WTC11 (cell line): ENCODE data around the gene ZNF787. TPM values are rescaled to one million over a fixed set of nuclear protein-coding genes. Genes with fewer than 3 reads are reported as not detected.

Source experiments
- ATAC-seq: fragments of 200-7000 bp; cut with Tn5 transposase; 2 replicates; pipeline ENCODE4 v1.10.0; 2021; ENCODE audit warnings: mild to moderate bottlenecking, moderate library complexity
- CTCF ChIA-PET: fragments of 300-600 bp; sonication (Branson Sonifier 250); formaldehyde crosslinking; loops from one replicate; lab custom pipeline; 2021; ENCODE audit warnings: antibody characterized with exemption; lab: Charles Lee
- POLR2A ChIA-PET: fragments of 350-600 bp; sonication (Branson Sonifier 250); formaldehyde crosslinking; loops from one replicate; lab custom pipeline; 2021; ENCODE audit warnings: antibody characterized with exemption; lab: Charles Lee
- DNase-seq: peaks from one replicate; pipeline ENCODE4 v3.0.0; 2021; ENCODE audit warnings: low spot score
- H3K27ac Mint-ChIP-seq: 2 replicates; pipeline ENCODE4 v1.8.0; 2021; ENCODE audit warnings: mixed read lengths
- H3K27me3 Mint-ChIP-seq: 2 replicates; pipeline ENCODE4 v1.8.0; 2021; ENCODE audit warnings: low read depth, mild to moderate bottlenecking, moderate library complexity, mixed read lengths
- H3K36me3 Mint-ChIP-seq: 2 replicates; pipeline ENCODE4 v1.8.0; 2021; ENCODE audit warnings: mixed read lengths
- H3K4me1 Mint-ChIP-seq: 2 replicates; pipeline ENCODE4 v1.8.0; 2022; ENCODE audit warnings: mixed read lengths
- H3K4me3 Mint-ChIP-seq: 2 replicates; pipeline ENCODE4 v1.8.0; 2021; ENCODE audit warnings: mild to moderate bottlenecking, moderate library complexity, mixed read lengths
- H3K9me3 Mint-ChIP-seq: 2 replicates; pipeline ENCODE4 v1.8.0; 2021; ENCODE audit warnings: mixed read lengths
- ATF6 ChIP-seq: sonication (generic); formaldehyde crosslinking; IDR thresholded peaks from 2 replicates; pipeline ENCODE4 v1.8.1; 2023; ENCODE audit warnings: mild to moderate bottlenecking, missing genetic modification reagents
- ERG ChIP-seq: fragments of 250-450 bp; sonication (Bioruptor Pico); IDR thresholded peaks from 2 replicates; pipeline ENCODE4 v1.8.0; 2021; ENCODE audit warnings: mild to moderate bottlenecking
- ETV6 ChIP-seq: sonication (generic); formaldehyde crosslinking; IDR thresholded peaks from 2 replicates; pipeline ENCODE4 v1.8.1; 2022; ENCODE audit warnings: mild to moderate bottlenecking, missing genetic modification reagents
- FOXJ3 ChIP-seq: sonication (generic); formaldehyde crosslinking; IDR thresholded peaks from 2 replicates; pipeline ENCODE4 v1.9.0; 2021; ENCODE audit warnings: missing genetic modification reagents, mild to moderate bottlenecking, borderline replicate concordance
- FOXP1 ChIP-seq: sonication (generic); formaldehyde crosslinking; IDR thresholded peaks from 2 replicates; pipeline ENCODE4 v1.8.0; 2022; ENCODE audit warnings: missing genetic modification reagents, mild to moderate bottlenecking, moderate library complexity, borderline replicate concordance
- FOXP4 ChIP-seq: sonication (generic); formaldehyde crosslinking; IDR thresholded peaks from 2 replicates; pipeline ENCODE4 v1.8.0; 2022; ENCODE audit warnings: mild to moderate bottlenecking, missing genetic modification reagents
- GABPB1 ChIP-seq: sonication (generic); formaldehyde crosslinking; IDR thresholded peaks from 2 replicates; pipeline ENCODE4 v1.8.1; 2023; ENCODE audit warnings: mild to moderate bottlenecking, missing genetic modification reagents
- GRHL2 ChIP-seq: fragments of 250-450 bp; sonication (Bioruptor Pico); IDR thresholded peaks from 2 replicates; pipeline ENCODE4 v1.8.0; 2022; ENCODE audit warnings: mild to moderate bottlenecking, moderate library complexity; ENCODE audit not compliant: insufficient replicate concordance, severe bottlenecking
- IRF2 ChIP-seq: sonication (generic); formaldehyde crosslinking; IDR thresholded peaks from 2 replicates; pipeline ENCODE4 v1.8.0; 2022; ENCODE audit warnings: low read depth, missing genetic modification reagents, borderline replicate concordance
- NR2C2 ChIP-seq: sonication (generic); formaldehyde crosslinking; IDR thresholded peaks from 2 replicates; pipeline ENCODE4 v1.8.0; 2022; ENCODE audit warnings: mild to moderate bottlenecking, missing genetic modification reagents
- RORB ChIP-seq: fragments of 250-450 bp; sonication (Bioruptor Pico); IDR thresholded peaks from 2 replicates; pipeline ENCODE4 v1.9.0; 2021; ENCODE audit warnings: mild to moderate bottlenecking
- TEAD4 ChIP-seq: sonication (generic); formaldehyde crosslinking; IDR thresholded peaks from 2 replicates; pipeline ENCODE4 v1.8.0; 2022; ENCODE audit warnings: mild to moderate bottlenecking, missing genetic modification reagents
- ZBTB43 ChIP-seq: sonication (generic); formaldehyde crosslinking; IDR thresholded peaks from 2 replicates; pipeline ENCODE4 v1.8.1; 2023; ENCODE audit warnings: mild to moderate bottlenecking, missing genetic modification reagents
- ZNF121 ChIP-seq: sonication (generic); formaldehyde crosslinking; IDR thresholded peaks from 2 replicates; pipeline ENCODE4 v1.8.0; 2023; ENCODE audit warnings: missing genetic modification reagents
- ZNF138 ChIP-seq: sonication (generic); formaldehyde crosslinking; conservative IDR thresholded peaks from 2 replicates; pipeline ENCODE4 v1.8.1; 2022; ENCODE audit warnings: mild to moderate bottlenecking, moderate library complexity, missing genetic modification reagents
- total RNA-seq: library from RNA; stranded (reverse); gene quantifications from 3 replicates; pipeline ENCODE4 v1.2.3, GENCODE V29; 2021

ZNF787 gene
- total RNA-seq, 1 experiment from 2014 or later: 62.9 TPM

GRCh38 chr19:56142087-56142787 lies 21.1 kb upstream of the ZNF787 start:
- H3K4me1 Mint-ChIP-seq: peaks cover 24% of the 10 kb centered on the region
- H3K4me3 Mint-ChIP-seq: peak overlapping the region; percentile 79
- CTCF ChIA-PET: interaction anchor here (0.5 to 2.9 kb wide), 6 partner anchors 10 to 167 kb away, joined by 3 to 19 read pairs (median 8); no protein-coding TSS in a partner anchor
- H3K27me3 Mint-ChIP-seq: peaks cover 3% of the 10 kb centered on the region; the same call in 1 of the 2 replicates
- peaks cover 1% of the 10 kb centered on the region; the same call in 1 of the 2 replicates for H3K36me3 Mint-ChIP-seq
- POLR2A ChIA-PET: interaction anchor here (0.6 to 1.1 kb wide), 2 partner anchors 21 to 33 kb away, joined by 4 to 5 read pairs; partner anchors contain the start of genes GALP and ZNF787
- DNase-seq (no peak), ATAC-seq (no peak)
- H3K9me3 Mint-ChIP-seq: no peaks in the 10 kb centered on the region
- H3K27ac Mint-ChIP-seq: no peak overlapping the region
- no peak for TF ChIP-seq ETV6 (CRISPR knock-in tag)
- TF ChIP-seq GABPB1 (CRISPR knock-in tag): peak; percentile 48; the same call in 1 of the 2 replicates

- H3K36me3 Mint-ChIP-seq: no peaks in the 10 kb centered on the region
- DNase-seq (no peak), ATAC-seq (peak; percentile 0; the same call in 1 of the 2 replicates)
- ChIA-PET CTCF (interaction anchor here (0.5 to 2.9 kb wide), 17 partner anchors 10 to 537 kb away, joined by 3 to 19 read pairs (median 5); no protein-coding TSS in a partner anchor), POLR2A (interaction anchor here (1.1 kb wide), 1 partner anchor 21 kb away, joined by 5 read pairs; the partner anchor contains the start of gene ZNF787)
- no peaks in the 10 kb centered on the region for H3K9me3 Mint-ChIP-seq
- H3K27ac Mint-ChIP-seq: no peak overlapping the region
- H3K4me3 Mint-ChIP-seq: peak overlapping the region; percentile 79
- peaks cover 31% of the 10 kb centered on the region for H3K4me1 Mint-ChIP-seq
- no peak for TF ChIP-seq TEAD4
- no peak for TF ChIP-seq ZBTB43 (CRISPR knock-in tag)
- TF ChIP-seq IRF2 (CRISPR knock-in tag): no peak
- no peak for TF ChIP-seq FOXJ3 (CRISPR knock-in tag)
- no peak for TF ChIP-seq ZNF138 (CRISPR knock-in tag)
- no peak for TF ChIP-seq ATF6 (CRISPR knock-in tag)
- TF ChIP-seq RORB (CRISPR knock-in tag): no peak
- TF ChIP-seq FOXP4 (CRISPR knock-in tag): no peak
- TF ChIP-seq ERG: no peak
- no peak for TF ChIP-seq NR2C2 (CRISPR knock-in tag)
- TF ChIP-seq FOXP1 (CRISPR knock-in tag): no peak
- no peak for TF ChIP-seq GRHL2 (CRISPR knock-in tag)
- TF ChIP-seq ZNF121: no peak
- peaks cover 3% of the 10 kb centered on the region; the same call in 1 of the 2 replicates for H3K27me3 Mint-ChIP-seq
Measured at GRCh38 chr19:56141417-56141993, 20.4 kb upstream of the ZNF787 start.
